ENCODE measurements around the gene BCAS1.

Gene BCAS1

DNA sequence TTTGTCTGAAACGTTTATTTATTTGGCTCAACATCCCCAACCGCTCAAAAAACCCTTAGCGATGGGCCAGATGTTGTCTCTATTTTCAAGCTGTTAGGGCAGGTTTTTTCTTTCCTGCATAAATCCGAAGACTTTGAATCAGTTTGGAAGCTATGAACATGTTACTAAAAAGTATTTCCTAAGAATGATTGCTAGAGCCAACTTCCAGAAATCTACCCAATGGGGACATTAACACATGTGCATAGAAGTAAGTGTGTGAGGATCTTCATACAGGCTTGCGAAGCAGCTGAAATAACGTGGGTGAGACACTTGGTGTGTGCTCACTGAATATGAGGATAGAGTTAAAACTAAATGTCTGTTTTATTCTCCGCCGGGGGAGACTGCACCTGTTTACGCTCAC lies 106.8 kb downstream of the BCAS1 start:
- FAIRE-seq (no peak), DNase-seq (ENCODE audit: insufficient read length, low spot score) (no peak)
- TF ChIP-seq, protein P1, sequence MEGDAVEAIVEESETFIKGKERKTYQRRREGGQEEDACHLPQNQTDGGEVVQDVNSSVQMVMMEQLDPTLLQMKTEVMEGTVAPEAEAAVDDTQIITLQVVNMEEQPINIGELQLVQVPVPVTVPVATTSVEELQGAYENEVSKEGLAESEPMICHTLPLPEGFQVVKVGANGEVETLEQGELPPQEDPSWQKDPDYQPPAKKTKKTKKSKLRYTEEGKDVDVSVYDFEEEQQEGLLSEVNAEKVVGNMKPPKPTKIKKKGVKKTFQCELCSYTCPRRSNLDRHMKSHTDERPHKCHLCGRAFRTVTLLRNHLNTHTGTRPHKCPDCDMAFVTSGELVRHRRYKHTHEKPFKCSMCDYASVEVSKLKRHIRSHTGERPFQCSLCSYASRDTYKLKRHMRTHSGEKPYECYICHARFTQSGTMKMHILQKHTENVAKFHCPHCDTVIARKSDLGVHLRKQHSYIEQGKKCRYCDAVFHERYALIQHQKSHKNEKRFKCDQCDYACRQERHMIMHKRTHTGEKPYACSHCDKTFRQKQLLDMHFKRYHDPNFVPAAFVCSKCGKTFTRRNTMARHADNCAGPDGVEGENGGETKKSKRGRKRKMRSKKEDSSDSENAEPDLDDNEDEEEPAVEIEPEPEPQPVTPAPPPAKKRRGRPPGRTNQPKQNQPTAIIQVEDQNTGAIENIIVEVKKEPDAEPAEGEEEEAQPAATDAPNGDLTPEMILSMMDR (IDR thresholded peaks at IDR 0.05; ENCODE audit: insufficient read depth, missing control alignments): no peak

DNA sequence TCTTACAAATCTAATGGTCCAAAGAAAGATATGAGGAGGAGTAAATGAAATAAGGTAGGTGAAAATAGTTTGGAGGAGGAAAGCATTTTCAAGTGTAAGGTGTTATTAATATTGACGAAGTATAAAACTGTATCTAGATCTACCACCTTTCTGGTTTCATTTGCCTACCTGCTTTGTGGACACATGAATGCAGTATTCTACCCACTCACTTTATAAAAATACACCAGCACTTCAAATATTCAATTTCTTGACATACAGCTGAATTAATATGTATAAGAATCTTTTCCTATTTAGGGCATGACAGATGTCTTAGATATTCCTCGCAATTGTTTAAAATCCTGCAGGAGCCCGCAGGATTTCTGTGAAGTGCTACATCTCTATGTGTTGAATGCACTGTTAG lies 108.0 kb downstream of the BCAS1 start:
- DNase-seq (ENCODE audit: insufficient read length, low spot score): no peak
- TF ChIP-seq, protein P1 (IDR thresholded peaks at IDR 0.05; ENCODE audit: insufficient read depth, missing control alignments): no peak
- no peak for FAIRE-seq

DNA sequence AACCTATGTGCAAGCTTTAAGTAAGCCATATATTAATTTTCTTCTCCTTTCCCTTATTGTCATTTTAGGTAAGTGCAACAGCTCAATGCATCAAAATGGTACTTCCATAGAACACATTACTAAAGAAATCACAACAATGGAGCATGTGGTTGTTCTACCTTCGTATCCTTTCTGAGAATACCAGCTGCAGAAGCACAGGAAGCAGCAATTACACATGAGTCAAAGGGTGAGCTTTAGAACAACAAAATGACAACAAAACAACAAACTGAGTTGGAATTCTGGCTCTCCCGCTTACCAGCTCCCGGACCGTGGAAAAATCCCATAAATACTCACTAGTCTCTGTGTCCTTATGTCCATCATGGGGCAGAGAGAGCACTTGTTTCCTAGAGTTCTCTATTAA lies 108.9 kb downstream of the BCAS1 start:
- TF ChIP-seq, protein P1 (IDR thresholded peaks at IDR 0.05; ENCODE audit: insufficient read depth, missing control alignments): no peak
- FAIRE-seq (no peak), DNase-seq (ENCODE audit: insufficient read length, low spot score) (no peak)

DNA sequence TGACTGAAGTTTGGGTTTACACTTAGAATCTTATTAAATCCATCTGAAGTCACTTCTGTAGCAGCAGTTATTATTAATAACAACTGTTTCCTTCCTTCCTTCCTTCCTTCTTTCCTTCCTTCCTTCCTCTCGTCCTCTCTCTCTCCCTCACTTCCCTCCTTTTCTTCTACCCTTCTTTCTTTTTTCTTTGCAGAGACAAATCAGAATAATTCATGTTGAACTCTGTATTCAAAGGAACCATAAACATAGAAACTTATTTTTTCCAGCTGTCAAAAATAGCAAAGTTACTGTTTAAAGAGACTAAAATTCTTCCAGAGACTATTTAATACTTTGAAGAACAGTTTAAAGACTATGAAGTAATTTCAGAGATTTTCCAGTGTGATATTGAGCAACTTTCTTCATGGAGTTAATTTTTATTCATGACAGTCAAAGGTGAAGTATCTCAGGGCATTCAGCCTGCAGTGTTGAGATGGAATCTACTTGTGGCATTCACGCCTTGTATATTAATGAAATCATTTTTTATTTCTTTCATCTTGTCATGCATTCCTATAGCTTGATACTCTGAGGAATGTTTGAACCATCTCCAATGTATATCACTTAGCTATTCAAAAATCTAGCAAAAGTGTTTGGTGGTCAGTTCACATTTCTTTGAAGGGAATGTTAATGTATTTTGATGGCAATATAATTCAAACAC lies 109.7 kb downstream of the BCAS1 start:
- TF ChIP-seq, protein P1 (IDR thresholded peaks at IDR 0.05; ENCODE audit: insufficient read depth, missing control alignments): no peak
- DNase-seq (ENCODE audit: insufficient read length, low spot score) (no peak), FAIRE-seq (no peak)

DNA sequence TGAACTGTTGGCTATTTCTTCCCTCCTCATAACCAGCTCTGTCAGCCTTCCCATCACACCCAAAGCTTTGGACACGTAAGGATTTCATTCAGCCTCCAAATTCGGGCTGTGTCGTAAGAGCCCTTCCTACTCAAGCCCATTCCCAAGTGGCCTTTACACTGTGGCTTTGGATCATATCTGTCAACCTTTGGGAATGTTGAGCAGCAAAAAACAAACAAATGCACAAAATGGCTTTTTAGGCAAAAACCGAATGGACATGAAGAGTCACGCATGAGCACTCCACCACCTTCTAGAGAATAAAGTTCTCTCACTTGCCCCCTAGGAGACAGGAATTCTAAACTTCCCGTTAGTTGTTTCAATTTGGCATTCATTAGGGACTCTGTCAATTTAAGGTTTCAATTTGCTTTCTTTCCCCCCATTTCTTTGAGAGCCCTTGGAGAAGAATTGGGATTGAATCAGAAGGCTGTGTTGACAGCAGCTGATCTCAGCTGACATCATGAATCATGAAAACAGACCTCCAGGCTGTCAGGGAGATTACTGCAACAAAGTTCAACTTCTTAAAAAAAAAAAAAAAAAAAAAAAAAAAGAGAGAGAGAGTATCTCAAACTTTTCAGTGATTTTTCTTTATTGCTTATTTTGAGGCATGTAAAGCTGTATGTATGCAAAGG lies 110.3 kb downstream of the BCAS1 start:
- TF ChIP-seq, protein P1 (IDR thresholded peaks at IDR 0.05; ENCODE audit: insufficient read depth, missing control alignments): no peak
- FAIRE-seq: no peak
- no peak for DNase-seq (ENCODE audit: insufficient read length, low spot score)

- FAIRE-seq: no peak
- TF ChIP-seq, protein P1 (IDR thresholded peaks at IDR 0.05; ENCODE audit: insufficient read depth, missing control alignments): no peak
- no peak for DNase-seq (ENCODE audit: insufficient read length, low spot score)
Measured at GRCh38 chr20:53958260-53958659, 112.1 kb downstream of the BCAS1 start.
